Omental fat pad (tissue), 4 donors: Measurements from ENCODE around the gene LSM4. TPM values are rescaled to one million over a fixed set of nuclear protein-coding genes. Genes with fewer than 3 reads are reported as not detected.
A peak's percentile ranks its signal among the peaks of the same experiment; 100 is the strongest.

Experiments
- ATAC-seq: fragments of 150-250 bp; one replicate; pipeline ENCODE4 v1.9.1; 2016; ENCODE audit warnings: mild to moderate bottlenecking, moderate library complexity; ENCODE audit not compliant: low FRiP score
- DNase-seq: peaks from one replicate; pipeline ENCODE4 v3.0.0-alpha.2; 2019; ENCODE audit warnings: low spot score
- CTCF ChIP-seq, 3 donors: fragments of 450-650 bp; IDR thresholded peaks; one replicate each; pipeline ENCODE4 v1.5.1; 2016 to 2017; ENCODE audit warnings: antibody characterized with exemption in 3 of 3, mild to moderate bottlenecking in 3 of 3, moderate library complexity in 2 of 3
- total RNA-seq, 4 donors: library from RNA; depleted of rRNA; stranded (reverse); fragments of >200 nt; gene quantifications; one replicate each; pipeline ENCODE4 v1.1.0, GENCODE V29; 2016

LSM4 gene
- total RNA-seq, 4 donors from 2014 or later = 58.6 to 140 (median 93.1) TPM

GRCh38 chr19:18306209-18306887 lies 16.5 kb downstream of the LSM4 start:
- no peak for TF ChIP-seq CTCF (IDR thresholded peaks at IDR 0.05)
- no peak for ATAC-seq
- no peak for DNase-seq

DNA sequence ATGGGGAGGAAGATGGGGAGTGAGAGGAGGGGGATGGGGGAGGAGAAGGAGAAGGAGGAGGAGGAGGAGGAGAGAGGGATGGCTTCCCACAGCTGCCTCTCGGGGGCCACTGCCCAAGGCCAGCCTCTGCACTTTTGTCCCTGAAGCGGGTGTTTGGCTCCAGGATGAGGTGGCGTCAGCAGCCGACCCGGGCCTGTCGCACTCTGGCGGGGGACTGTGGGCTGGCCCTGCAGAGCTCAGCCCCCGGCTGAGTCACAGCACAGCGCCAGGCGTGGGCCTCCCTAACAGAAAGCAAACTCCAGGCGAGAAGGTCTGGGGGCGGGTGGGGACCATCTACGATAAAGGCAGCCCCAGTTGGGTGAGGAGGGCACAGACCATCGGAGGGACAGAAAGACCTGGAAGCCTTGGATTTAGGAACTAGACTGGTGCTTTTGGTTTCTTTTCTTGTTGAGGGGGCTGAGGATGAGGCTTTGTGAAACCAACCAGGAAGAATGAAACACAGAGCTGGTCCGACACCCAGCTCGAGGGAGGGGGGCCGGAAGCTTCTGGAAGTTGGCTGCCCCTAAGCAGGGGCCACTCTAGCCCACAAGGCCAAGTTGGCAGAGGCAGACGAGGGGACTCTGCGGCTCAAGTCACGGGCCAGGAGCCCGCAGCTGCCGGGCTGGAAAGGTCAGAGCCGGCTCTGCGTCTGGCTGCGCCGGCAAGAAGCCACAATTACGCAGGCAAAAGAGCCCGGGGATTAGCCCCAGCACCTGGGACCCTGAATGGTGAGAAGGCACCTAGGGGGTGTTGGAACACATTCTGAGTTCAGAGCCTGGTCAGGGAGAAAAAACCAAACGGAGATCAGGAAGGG lies 18.2 kb downstream of the LSM4 start:
- DNase-seq (no peak), ATAC-seq (peak; percentile 80)
- no peak for TF ChIP-seq CTCF (IDR thresholded peaks at IDR 0.05)

- no peak for TF ChIP-seq CTCF (IDR thresholded peaks at IDR 0.05)
- peak; percentile 0 for ATAC-seq
- DNase-seq = no peak
These were observed 18.7 kb downstream of the LSM4 start for GRCh38 chr19:18304208-18304457.

DNA sequence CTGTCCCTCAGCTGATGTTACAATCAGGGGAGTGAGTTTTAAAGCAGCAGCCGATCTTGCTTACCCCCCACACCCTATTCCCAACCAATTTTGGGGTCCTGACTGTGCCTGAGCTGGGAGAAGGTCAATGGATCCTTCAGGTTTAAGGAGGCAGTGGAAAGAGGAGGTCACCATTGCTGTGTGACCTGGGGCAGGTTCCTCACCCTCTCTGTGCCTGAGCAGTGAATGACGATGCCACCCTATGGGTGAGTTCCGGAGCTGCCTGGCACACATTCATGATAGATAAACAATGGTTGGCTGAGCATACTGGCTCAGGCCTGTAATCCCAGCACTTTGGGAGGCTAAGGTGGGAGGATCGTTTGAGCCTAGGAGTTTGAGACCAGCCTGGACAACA lies 21.2 kb downstream of the LSM4 start:
- TF ChIP-seq CTCF (IDR thresholded peaks at IDR 0.05) = no peak

GRCh38 chr19:18300930-18301717 lies 21.8 kb downstream of the LSM4 start:
- DNase-seq = no peak
- ATAC-seq = peak; percentile 78
- no peak for TF ChIP-seq CTCF (IDR thresholded peaks at IDR 0.05)

More for the DNA sequence above, 21.2 kb downstream of the LSM4 start:
- ATAC-seq (no peak), DNase-seq (no peak)

GRCh38 chr19:18299654-18300053 lies 23.2 kb downstream of the LSM4 start:
- TF ChIP-seq CTCF (IDR thresholded peaks at IDR 0.05) = no peak
- ATAC-seq = no peak
- no peak for DNase-seq
